NB4 (cell line): ENCODE data around the gene SEMA6A.

Experiments used
- CTCF ChIP-seq: IDR thresholded peaks from one replicate; pipeline ENCODE4 v1.5.1; 2012; ENCODE audit warnings: low read depth, low read length
- MYC ChIP-seq: IDR thresholded peaks from 2 replicates; pipeline ENCODE4 v1.6.1; 2011; ENCODE audit warnings: low read depth, low read length
- POLR2A ChIP-seq: IDR thresholded peaks from 2 replicates; pipeline ENCODE4 v1.6.1; 2011; ENCODE audit warnings: mild to moderate bottlenecking; ENCODE audit not compliant: insufficient read length; ENCODE audit errors: extremely low read depth

- TF ChIP-seq CTCF (no peak), POLR2A (no peak), MYC (no peak)
These were observed 118.6 kb downstream of the SEMA6A start for GRCh38 chr5:116456036-116456435.
